MCF 10A (cell line): Measurements from ENCODE around the gene CRADD. TPM values are rescaled to one million over a fixed set of nuclear protein-coding genes. Genes with fewer than 3 reads are reported as not detected.
"Not testable (repeated sequence)": the region's sequence is repeated elsewhere in the genome, so short reads cannot be mapped to it uniquely, and the experiment has no call there.

Source experiments
- BruUV-seq: library from RNA; stranded (reverse); fragments of 400-500 nt; replicated peaks from 2 replicates; lab custom pipeline; 2021; lab: Mats Ljungman, UMichigan
- CTCF ChIA-PET: fragments of 300-600 bp; sonication (Branson Sonifier 250); formaldehyde crosslinking; extraction: SDS; loops from one replicate; lab custom pipeline; 2021; ENCODE audit warnings: antibody characterized with exemption, inconsistent platforms; lab: Yijun Ruan, JAX
- POLR2A ChIA-PET: fragments of 300-600, 350-650 bp; sonication (Branson Sonifier 250); formaldehyde crosslinking; extraction: SDS; loops from one replicate; lab custom pipeline; 2020; ENCODE audit warnings: antibody characterized with exemption, inconsistent platforms; lab: Yijun Ruan, JAX
- DNase-seq: peaks from one replicate; pipeline ENCODE4 v3.0.0-alpha.2; 2018; ENCODE audit not compliant: unreplicated experiment
- H3K27ac Mint-ChIP-seq: one replicate; pipeline ENCODE4 v1.8.0; 2022; ENCODE audit warnings: mild to moderate bottlenecking, low read depth, mixed read lengths; ENCODE audit not compliant: unreplicated experiment
- H3K27me3 Mint-ChIP-seq: one replicate; pipeline ENCODE4 v1.8.0; 2022; ENCODE audit warnings: mixed read lengths; ENCODE audit not compliant: insufficient read depth, unreplicated experiment
- H3K36me3 Mint-ChIP-seq: one replicate; pipeline ENCODE4 v1.8.0; 2022; ENCODE audit warnings: mild to moderate bottlenecking, moderate library complexity, mixed read lengths; ENCODE audit not compliant: insufficient read depth, unreplicated experiment
- H3K4me1 Mint-ChIP-seq: one replicate; pipeline ENCODE4 v1.8.0; 2022; ENCODE audit warnings: mixed read lengths; ENCODE audit not compliant: insufficient read depth, unreplicated experiment
- H3K4me3 Mint-ChIP-seq: one replicate; pipeline ENCODE4 v1.8.0; 2022; ENCODE audit warnings: mild to moderate bottlenecking, moderate library complexity, mixed read lengths; ENCODE audit not compliant: unreplicated experiment
- H3K9me3 Mint-ChIP-seq: one replicate; pipeline ENCODE4 v1.8.0; 2022; ENCODE audit warnings: mixed read lengths; ENCODE audit not compliant: unreplicated experiment
- intact Hi-C: fragments of 100-400 bp; cut with micrococcal nuclease; formaldehyde crosslinking; loops from 2 replicates; pipeline ENCODE4 v1.14.1; 2022
- total RNA-seq: library from RNA; stranded (reverse); gene quantifications from 2 replicates; pipeline ENCODE4 v1.2.3, GENCODE V29; 2022
- TF ChIP-seq, protein P1 (sequence below): fragments of 200-600 bp; IDR thresholded peaks from one replicate; pipeline ENCODE4 v1.8.0; 2022; ENCODE audit warnings: antibody characterized with exemption, mild to moderate bottlenecking; ENCODE audit not compliant: unreplicated experiment

Gene CRADD
- total RNA-seq, 1 experiment from 2014 or later: 15.4 TPM

DNA sequence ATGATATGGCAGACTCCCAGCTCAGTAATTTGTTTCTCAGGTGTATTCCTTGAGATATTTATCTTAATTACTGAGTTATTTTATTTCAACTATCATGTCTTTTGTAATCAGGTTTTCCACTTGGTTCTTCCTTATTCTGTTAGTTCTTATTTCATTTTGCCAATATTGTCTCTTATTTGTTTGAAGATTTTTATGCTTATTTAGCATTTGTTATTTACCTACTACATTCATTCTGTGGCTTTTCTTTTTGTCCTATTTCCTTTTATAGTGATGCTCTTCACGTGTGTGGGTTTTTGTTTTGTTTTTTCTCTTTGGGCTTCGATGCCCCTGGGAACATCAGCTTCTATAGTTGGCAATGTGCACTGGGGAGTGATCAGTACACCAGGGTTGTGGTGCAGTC, 40.5 kb upstream of the CRADD start:
- POLR2A ChIA-PET: interaction anchor here (2.1 kb wide), 1 partner anchor 45 kb away, joined by 4 read pairs; no protein-coding TSS in a partner anchor
- Mint-ChIP-seq H3K4me3 (no peak overlapping the region), H3K4me1 (no peaks in the 10 kb centered on the region), H3K27ac (no peak overlapping the region), H3K27me3 (peaks cover 22% of the 10 kb centered on the region), H3K36me3 (no peaks in the 10 kb centered on the region), H3K9me3 (peaks cover 12% of the 10 kb centered on the region)
- CTCF ChIA-PET: interaction anchor here (1.2 kb wide), 1 partner anchor 90 kb away, joined by 3 read pairs; no protein-coding TSS in a partner anchor
- TF ChIP-seq, protein P1, sequence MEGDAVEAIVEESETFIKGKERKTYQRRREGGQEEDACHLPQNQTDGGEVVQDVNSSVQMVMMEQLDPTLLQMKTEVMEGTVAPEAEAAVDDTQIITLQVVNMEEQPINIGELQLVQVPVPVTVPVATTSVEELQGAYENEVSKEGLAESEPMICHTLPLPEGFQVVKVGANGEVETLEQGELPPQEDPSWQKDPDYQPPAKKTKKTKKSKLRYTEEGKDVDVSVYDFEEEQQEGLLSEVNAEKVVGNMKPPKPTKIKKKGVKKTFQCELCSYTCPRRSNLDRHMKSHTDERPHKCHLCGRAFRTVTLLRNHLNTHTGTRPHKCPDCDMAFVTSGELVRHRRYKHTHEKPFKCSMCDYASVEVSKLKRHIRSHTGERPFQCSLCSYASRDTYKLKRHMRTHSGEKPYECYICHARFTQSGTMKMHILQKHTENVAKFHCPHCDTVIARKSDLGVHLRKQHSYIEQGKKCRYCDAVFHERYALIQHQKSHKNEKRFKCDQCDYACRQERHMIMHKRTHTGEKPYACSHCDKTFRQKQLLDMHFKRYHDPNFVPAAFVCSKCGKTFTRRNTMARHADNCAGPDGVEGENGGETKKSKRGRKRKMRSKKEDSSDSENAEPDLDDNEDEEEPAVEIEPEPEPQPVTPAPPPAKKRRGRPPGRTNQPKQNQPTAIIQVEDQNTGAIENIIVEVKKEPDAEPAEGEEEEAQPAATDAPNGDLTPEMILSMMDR: no peak
- no peak for DNase-seq
- intact Hi-C loops: no loop called here
- no TSS peak for BruUV-seq

DNA sequence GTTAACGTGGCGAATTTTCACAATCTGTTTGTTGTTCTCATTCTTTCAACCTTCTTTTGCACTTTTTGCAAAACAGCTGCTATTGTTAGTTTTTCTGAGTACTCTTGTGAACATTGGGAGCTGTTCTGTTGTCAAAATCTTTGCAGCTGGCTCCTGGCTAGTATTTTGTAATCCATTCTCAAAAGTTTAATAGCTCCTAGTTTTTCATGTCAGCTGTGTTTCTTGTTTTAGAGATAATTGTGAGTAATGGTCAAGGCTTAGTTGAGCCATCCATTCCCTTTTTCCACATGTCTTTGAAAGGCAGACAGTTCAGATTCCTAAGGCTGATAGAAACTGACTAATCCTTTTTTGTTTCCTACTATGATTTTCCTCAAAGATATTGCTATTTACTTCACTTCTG, 39.1 kb upstream of the CRADD start:
- H3K27me3 Mint-ChIP-seq: peaks cover 22% of the 10 kb centered on the region
- ChIA-PET POLR2A (interaction anchor here (0.7 to 1.5 kb wide), 3 partner anchors 10 to 110 kb away, joined by 3 to 5 read pairs (median 3); no protein-coding TSS in a partner anchor), CTCF (interaction anchor here (0.9 kb wide), 1 partner anchor 18 kb away, joined by 3 read pairs; no protein-coding TSS in a partner anchor)
- H3K9me3 Mint-ChIP-seq: no peaks in the 10 kb centered on the region
- no TSS peak for BruUV-seq
- no peak overlapping the region for H3K27ac Mint-ChIP-seq
- H3K4me3 Mint-ChIP-seq: no peak overlapping the region
- no peaks in the 10 kb centered on the region for H3K4me1 Mint-ChIP-seq
- no peak for DNase-seq
- H3K36me3 Mint-ChIP-seq: no peaks in the 10 kb centered on the region
- intact Hi-C loops: no loop called here
- TF ChIP-seq, protein P1: no peak

DNA sequence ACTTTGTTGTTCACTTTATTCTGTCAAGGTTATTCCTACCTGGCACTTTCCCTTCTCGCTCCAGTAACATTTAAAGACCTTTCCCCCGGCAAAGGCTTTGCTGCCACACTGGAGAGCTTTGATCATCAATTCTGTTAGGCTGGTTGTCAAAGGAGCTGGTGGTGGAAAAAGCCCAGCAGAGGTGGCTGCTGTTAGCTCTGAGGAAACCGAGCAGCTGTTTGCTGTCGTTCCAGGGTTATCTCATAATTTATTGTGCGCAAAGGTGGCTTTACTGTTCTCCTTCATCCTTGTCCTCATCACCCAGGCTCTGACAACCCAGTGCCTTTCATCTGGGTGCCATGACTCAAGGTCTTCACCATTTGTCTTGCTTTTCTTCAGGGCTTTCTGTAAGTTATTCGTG, 38.2 kb upstream of the CRADD start:
- no peaks in the 10 kb centered on the region for H3K4me1 Mint-ChIP-seq
- no peak for DNase-seq
- no peak overlapping the region for H3K4me3 Mint-ChIP-seq
- H3K27ac Mint-ChIP-seq: no peak overlapping the region
- ChIA-PET CTCF (no interaction called here), POLR2A (interaction anchor here (0.7 kb wide), 1 partner anchor 110 kb away, joined by 3 read pairs; no protein-coding TSS in a partner anchor)
- no peaks in the 10 kb centered on the region for H3K36me3 Mint-ChIP-seq
- H3K27me3 Mint-ChIP-seq: peaks cover 22% of the 10 kb centered on the region
- intact Hi-C loops: no loop called here
- no TSS peak for BruUV-seq
- TF ChIP-seq, protein P1: no peak
- no peaks in the 10 kb centered on the region for H3K9me3 Mint-ChIP-seq

DNA sequence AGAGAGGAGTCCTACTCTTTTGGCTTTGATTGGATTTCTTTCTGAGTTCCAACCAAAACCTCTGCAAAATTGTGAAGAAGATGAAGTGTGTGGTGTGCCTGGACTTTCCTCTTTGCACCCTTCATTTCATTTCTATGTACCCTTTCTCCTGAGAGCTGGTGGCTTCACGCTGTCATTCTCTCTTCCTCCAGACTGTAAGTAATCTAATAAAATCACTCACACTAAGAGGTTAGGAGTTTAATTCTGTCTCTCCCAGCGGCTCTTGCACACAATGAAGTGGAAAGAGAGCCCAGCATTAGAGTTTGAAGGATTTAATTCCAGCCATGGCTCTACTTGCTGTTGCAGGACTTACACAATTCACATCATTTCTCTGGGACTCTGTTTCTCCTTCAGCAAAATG, 37.8 kb upstream of the CRADD start:
- H3K36me3 Mint-ChIP-seq: no peaks in the 10 kb centered on the region
- H3K27ac Mint-ChIP-seq: no peak overlapping the region
- POLR2A ChIA-PET: no interaction called here
- BruUV-seq: no TSS peak
- H3K9me3 Mint-ChIP-seq: no peaks in the 10 kb centered on the region
- CTCF ChIA-PET: no interaction called here
- DNase-seq: no peak
- no peak overlapping the region for H3K4me3 Mint-ChIP-seq
- intact Hi-C loops: no loop called here
- TF ChIP-seq, protein P1: no peak
- H3K27me3 Mint-ChIP-seq: peaks cover 22% of the 10 kb centered on the region
- H3K4me1 Mint-ChIP-seq: no peaks in the 10 kb centered on the region

DNA sequence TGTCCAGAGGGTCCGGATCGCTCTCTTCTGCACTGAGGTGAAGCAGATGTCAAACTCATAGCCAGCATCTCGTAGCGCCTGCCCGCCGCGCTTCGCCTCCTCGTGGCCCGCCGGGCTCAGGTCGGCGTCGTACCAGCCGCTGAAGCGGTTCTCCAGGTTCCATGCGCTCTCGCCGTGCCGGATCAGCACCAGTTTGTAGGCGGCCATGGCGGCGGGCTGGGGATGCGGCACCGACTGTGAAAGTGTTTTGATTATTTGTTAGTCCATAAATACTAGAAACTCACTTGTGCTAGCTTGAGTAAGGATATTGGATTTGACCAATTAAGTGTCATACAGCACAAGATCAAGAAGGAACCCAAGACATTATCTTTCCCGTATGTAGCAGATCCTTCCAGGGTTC, 35.8 kb upstream of the CRADD start:
- intact Hi-C loops, POLR2A ChIA-PET, H3K4me3 Mint-ChIP-seq, DNase-seq, H3K9me3 Mint-ChIP-seq, BruUV-seq, H3K36me3 Mint-ChIP-seq, CTCF ChIA-PET, H3K4me1 Mint-ChIP-seq, H3K27ac Mint-ChIP-seq: not testable (repeated sequence)
- peaks cover 22% of the 10 kb centered on the region for H3K27me3 Mint-ChIP-seq
